Endometrium (tissue), 2 donors: ENCODE data around the gene GANC.

ENCODE experiments used
- FAIRE-seq: peaks from 2 replicates; lab custom pipeline; 2012; peaks lifted over from hg19 to GRCh38; lab: Jason Lieb, UNC
- donor health status: control.
- donor health status: control.

The GANC gene

GRCh38 chr15:42344763-42345162 lies 71.8 kb downstream of the GANC start:
- FAIRE-seq = no peak

DNA sequence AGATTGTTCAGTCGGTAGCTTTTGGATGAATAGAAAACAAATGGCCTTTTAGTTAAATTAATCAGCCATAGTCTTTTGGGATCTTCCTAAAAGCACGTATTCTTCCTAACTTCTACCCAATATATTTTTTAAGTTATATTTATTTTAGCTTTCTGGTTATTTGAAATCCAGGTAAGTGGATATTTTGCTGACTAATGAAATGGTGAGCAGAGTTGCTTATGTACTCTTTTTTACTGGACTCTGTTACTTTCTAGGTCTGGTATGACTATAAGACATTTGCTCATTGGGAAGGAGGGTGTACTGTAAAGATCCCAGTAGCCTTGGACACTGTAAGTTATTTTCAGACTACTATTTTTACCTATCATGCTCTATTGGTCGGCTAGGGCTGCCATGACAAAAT lies 72.5 kb downstream of the GANC start:
- no peak for FAIRE-seq

DNA sequence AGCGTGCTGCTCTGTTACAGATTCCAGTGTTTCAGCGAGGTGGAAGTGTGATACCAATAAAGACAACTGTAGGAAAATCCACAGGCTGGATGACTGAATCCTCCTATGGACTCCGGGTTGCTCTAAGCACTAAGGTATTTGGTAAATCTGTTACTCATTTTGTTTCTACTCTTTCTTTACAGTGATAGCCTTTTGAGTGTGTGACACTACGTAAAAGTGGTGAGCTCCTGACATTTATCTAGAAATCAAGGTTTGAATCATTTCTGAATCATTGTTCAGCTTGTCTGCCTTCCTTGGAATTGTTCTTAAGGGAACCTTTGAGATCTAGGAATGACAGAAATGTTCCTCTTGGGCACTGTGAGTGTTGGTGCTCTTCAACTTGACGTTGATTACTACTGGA lies 75.1 kb downstream of the GANC start:
- FAIRE-seq = no peak

DNA sequence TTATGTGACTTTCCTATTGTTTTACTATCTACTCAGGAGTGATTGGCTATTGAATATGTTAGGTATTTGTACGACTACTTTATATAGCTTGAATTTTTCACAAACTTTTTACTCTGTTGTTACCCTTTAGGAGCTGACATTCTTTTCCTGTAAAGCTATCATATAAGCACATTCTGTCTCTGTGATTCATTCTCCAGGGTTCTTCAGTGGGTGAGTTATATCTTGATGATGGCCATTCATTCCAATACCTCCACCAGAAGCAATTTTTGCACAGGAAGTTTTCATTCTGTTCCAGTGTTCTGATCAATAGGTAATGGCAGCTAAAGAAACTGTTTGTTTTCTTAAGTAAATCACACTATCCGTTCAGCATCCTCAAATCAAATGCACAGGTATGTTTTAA lies 76.2 kb downstream of the GANC start:
- FAIRE-seq = no peak

GRCh38 chr15:42352401-42352800 lies 79.4 kb downstream of the GANC start:
- no peak for FAIRE-seq

DNA sequence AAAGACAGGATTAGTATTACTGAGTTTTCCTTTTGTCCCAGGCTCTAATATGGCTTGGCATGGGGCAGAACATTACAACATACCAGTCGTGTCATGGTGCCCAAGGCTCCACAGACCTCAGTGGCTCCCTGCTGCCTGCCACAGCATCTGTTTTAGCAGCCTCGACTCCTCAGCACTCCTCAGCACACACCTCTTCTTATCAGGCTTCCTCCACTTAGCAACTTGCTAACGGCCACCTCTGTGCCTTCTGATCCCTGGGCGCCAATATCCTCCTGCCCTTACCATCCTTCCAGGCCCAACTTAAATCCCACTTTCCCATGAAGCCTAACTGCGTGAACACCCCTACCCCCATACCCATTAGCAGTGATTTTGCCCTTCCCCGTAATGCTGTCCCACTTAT lies 80.1 kb downstream of the GANC start:
- no peak for FAIRE-seq

DNA sequence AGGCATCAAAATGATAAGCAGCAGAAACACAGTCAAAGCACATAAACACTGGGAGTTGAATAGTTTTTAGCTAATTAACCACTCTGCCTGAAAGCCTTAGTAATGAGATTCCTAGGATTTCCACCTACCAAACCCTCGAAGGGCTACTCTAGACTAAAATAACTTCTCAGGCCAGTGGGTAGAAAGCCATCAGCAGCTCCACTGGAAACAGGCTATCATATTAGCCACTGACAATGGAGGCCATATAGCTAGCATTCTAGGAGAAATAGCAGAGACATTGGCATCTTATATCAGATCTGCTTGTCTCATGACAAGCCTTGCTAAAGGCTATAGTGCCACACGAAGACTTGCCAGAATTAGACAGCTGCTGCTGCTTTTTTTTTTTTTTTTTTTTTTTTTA lies 81.8 kb downstream of the GANC start:
- FAIRE-seq = no peak

- no peak for FAIRE-seq
These were observed 82.3 kb downstream of the GANC start for GRCh38 chr15:42355291-42355690.

DNA sequence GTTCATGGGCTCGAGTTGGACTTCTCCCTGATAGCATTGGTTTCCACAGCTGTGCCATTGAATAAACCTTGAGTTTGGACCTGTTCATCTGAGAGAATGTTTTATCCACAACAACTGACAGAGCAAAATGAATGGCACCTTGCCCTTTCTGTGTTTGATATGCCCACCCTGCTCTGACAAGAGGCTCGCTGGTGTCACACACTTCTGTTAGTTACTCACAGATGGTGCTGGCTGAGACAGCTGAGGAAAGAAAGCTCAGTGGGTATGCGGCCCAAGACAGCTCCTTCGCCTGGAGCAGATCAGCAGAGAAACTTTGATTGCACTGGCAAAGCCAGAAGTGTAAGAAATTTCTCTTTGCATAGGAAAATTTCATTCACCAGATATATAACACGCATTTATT lies 83.8 kb downstream of the GANC start:
- FAIRE-seq = no peak

GRCh38 chr15:42358141-42358540 lies 85.1 kb downstream of the GANC start:
- no peak for FAIRE-seq

DNA sequence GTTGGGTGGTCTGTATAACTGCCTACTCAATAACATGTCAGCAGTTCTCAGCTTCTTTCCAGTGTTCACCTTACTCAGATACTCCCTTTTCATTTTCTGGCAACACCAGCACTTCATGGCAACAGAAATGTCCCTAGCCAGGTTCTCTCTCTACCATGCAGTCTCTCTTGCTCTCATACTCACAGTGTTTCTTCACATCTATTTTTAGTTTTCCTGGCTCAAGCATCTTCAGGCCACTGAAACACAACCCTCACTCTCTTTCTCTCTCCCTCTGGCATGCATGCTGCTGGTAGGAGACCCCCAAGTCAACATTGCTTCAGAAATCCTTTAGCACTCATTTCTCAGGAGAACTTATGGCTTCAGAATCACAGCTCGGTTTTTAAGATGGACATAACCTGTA lies 86.2 kb downstream of the GANC start, which contains the start of gene CAPN3:
CAPN3 (plus strand) TSS at position 253 of the 400 bp plus-strand sequence. CDS start 305 bp downstream, outside the sequence.
- FAIRE-seq = no peak

DNA sequence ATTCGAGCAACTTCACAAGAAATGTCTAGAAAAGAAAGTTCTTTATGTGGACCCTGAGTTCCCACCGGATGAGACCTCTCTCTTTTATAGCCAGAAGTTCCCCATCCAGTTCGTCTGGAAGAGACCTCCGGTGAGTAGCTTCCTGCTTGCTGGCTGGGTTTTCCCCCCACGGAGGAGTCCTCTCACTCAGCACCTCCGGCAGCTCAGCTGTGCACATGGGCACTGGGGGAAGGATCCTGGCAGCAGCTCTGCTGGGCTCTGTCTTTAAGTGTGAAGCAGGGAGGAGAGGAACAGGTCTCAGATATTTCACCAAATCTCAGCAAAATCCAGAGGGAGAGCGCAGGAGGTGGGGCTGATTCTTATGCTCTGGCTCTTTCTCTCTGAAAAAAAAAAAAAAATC lies 87.0 kb downstream of the GANC start:
- no peak for FAIRE-seq

GRCh38 chr15:42360535-42361112 lies 87.6 kb downstream of the GANC start:
- FAIRE-seq = no peak

DNA sequence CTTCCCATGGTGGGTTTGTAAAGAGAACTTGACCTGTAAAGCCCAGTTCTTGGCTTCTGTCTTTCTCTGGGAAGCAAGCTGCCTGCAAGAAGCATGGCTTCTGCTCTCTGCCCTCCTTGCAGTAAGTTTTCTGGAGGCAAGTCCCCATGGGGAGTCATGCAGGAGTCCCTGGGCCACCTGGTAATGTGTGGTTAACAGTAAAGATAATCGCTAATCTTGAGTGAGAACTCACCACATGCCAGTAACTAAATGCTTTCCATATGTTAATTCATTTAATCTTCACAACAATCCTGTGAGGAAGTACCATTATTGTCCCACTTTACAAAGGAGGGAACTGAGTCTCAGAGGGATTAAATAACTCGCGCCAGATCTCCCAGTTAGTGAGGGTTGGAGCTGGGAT lies 90.5 kb downstream of the GANC start:
- FAIRE-seq = no peak

GRCh38 chr15:42363942-42364341 lies 90.9 kb downstream of the GANC start:
- FAIRE-seq = no peak

DNA sequence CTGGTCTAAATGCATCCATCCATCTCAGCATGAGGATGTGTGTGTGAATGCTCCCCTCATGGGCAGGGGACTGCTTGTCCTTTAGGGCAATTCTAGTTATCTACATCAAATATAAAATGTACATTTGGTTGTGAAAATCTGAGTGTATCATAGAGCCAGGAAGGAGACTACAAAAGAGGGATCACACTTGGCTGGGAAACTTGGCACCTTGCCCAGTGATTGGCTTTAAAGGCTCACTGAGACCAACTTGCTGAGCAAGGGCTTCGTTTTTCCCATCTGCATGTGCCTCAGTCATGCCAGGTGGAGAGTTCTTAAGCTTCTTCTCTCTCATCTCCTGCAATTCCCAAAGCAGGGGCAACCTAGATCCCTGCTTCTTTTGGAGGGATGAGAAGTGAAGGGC lies 91.5 kb downstream of the GANC start:
- no peak for FAIRE-seq

GRCh38 chr15:42365921-42366550 lies 93.0 kb downstream of the GANC start:
- no peak for FAIRE-seq

GRCh38 chr15:42367041-42367440 lies 94.0 kb downstream of the GANC start:
- FAIRE-seq = no peak

DNA sequence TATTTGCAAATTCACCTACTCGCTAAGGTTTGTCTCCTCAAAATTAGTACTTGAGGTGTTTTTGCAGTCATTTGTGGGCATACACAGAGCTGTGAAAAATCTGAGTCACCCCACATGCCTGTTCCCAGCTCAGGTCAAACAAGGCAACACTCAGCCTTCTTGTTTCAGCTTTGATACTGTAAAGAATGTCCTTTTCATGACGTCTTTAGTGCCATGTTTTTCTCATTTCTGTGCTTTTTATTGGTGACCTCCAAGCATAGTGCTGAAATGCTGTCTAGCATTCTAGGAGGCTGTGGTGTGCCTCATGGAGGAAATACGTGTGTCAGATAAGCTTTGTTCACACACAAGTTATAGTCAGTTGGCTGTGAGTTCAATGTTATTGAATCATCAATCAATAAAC lies 95.1 kb downstream of the GANC start:
- FAIRE-seq = no peak

DNA sequence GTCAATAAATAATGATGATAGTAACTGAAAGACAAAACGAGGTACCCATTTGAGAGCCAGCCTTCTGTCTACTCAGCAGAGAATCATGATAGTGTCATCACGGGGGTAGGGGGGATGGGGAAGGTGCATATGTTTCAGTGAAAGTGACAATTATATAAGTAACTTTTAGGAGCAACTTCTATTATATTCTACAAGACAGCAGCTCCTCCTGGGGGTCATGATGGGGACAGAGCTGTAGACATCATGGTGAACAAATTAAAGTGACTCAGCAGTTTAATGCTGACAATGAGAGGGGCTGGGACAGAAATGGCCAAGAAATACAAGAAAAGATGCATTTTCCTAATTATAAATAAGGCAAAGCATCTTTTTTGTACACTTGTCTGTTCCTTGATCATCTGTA lies 98.1 kb downstream of the GANC start:
- FAIRE-seq = no peak

DNA sequence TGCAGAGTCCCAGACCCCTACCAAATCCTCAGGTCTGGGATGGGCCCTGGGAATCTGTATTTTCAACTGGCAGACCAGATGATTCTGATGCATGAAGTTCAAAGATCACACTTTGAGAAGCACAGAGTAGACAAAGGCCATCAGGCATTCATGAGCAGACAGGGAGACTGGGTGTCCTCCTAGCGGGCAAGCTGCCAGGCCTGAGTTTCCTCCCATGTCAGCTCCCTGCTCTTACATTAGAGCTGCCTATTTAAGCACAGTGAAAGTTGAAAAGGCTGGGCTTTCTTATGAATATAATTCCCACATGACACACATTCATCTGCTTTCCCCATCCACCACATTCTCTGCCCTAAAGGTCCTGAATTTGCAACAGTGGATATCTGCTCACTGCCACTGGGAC lies 100.3 kb downstream of the GANC start:
- FAIRE-seq = no peak

DNA sequence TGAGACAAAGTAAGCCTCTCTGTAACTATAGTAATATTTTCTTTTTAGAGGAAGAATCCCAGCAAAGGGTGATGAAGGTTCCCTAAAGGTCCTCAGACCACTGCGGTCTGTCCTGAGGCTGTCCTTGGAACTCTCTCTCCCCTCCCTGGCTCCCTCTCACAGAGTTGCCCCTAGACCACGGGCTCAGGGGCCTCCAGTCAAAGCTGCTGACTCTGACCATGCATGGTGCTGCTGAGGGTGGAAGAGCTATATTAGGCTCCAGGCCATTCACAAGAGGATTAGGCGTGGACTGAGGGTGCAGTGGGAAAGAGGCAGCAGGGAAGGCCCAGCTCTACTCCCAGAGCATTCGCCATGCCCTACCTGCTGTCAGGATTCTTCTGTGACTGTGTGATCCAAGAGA lies 100.9 kb downstream of the GANC start:
- FAIRE-seq = no peak

DNA sequence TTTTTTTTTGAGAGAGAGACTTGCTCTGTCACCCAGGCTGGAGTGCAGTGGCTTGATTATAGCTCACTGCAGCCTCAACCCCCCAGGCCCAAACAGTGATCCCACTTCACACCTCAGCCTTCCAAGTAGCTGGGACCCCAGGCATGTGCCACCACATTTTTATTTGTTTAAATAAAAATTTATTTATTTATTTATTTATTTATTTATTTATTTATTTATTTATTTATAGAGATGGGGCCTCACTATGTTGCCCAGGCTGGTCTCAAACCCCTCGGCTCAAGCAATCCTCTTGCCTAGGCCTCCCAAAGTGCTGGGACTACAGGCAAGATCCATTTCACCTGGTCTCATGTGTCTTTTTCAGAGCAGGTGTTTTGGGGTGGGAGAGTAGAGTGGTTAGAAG lies 101.8 kb downstream of the GANC start:
- no peak for FAIRE-seq

DNA sequence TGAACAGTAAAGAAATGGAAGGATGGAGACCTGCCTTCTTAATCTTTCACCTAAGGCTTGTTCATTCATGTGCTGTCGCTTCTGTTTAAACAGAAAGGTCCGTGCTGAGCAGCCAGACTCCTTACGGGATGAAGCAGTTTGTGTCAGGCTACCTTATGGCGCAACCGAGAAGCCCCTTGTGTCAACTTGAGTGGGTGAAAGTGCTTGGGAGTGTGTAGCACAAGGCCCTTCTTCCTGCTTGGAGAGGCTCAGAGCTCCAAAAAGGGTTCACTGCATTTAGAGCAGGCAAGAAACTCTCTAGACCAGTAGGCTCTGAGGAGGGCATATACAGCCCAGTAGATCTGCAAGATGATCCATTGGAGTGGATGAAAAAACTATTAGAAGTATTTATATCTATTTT lies 102.3 kb downstream of the GANC start:
- no peak for FAIRE-seq
